ENCODE measurements around the gene RGS7.
"Not testable (repeated sequence)": the region's sequence is repeated elsewhere in the genome, so short reads cannot be mapped to it uniquely, and the experiment has no call there.

The RGS7 gene

DNA sequence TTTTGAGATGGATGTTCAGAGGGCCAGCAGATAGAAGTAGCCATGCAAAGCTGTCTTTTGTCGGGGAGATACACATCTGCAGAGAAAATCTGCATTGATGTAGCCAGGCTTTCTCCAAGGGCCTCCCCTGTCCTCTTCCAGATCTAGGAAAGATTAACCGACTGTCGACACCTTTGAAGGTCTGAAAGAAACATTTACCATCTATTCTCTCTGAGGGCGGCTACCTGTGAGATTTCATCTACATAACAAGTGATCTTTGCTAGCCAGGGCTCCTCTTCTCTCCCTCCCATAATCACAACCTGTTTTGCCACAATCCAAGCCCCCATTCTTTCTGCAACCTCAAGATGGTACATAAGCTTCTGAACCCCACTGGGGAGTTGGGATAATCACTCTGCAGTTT lies 193.6 kb downstream of the RGS7 start:
- no peak for DNase-seq (ENCODE audit: low spot score)
- TF ChIP-seq, protein P1, sequence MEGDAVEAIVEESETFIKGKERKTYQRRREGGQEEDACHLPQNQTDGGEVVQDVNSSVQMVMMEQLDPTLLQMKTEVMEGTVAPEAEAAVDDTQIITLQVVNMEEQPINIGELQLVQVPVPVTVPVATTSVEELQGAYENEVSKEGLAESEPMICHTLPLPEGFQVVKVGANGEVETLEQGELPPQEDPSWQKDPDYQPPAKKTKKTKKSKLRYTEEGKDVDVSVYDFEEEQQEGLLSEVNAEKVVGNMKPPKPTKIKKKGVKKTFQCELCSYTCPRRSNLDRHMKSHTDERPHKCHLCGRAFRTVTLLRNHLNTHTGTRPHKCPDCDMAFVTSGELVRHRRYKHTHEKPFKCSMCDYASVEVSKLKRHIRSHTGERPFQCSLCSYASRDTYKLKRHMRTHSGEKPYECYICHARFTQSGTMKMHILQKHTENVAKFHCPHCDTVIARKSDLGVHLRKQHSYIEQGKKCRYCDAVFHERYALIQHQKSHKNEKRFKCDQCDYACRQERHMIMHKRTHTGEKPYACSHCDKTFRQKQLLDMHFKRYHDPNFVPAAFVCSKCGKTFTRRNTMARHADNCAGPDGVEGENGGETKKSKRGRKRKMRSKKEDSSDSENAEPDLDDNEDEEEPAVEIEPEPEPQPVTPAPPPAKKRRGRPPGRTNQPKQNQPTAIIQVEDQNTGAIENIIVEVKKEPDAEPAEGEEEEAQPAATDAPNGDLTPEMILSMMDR (IDR thresholded peaks at IDR 0.05; ENCODE audit: extremely low read depth, missing control alignments), result no peak

- DNase-seq (ENCODE audit: low spot score), result no peak
- TF ChIP-seq, protein P1 (IDR thresholded peaks at IDR 0.05; ENCODE audit: extremely low read depth, missing control alignments), result no peak
Observed at GRCh38 chr1:241161188-241161689, 195.8 kb downstream of the RGS7 start.

DNA sequence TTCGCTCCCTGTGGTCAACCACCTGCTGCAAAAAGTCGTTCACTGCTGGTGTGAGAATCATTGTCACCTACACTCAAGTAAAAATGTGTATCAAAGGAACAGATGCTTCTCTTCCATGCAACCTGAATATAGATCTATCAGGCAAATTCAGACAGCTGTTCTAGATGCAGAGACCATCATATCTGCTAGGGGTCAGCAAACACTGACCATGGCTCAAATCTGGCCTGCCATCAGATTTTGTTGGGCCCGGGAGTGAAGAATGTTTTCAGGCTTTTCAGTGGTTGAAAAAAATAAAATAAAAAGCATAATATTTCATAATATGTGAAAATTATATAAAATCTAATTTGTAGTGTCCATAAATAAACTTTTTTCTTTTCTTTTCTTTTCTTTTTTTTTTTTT lies 199.6 kb downstream of the RGS7 start:
- TF ChIP-seq, protein P1 (IDR thresholded peaks at IDR 0.05; ENCODE audit: extremely low read depth, missing control alignments), result no peak
- no peak for DNase-seq (ENCODE audit: low spot score)

- no peak for DNase-seq (ENCODE audit: low spot score)
- TF ChIP-seq, protein P1 (IDR thresholded peaks at IDR 0.05; ENCODE audit: extremely low read depth, missing control alignments), result no peak
Observed at GRCh38 chr1:241156231-241156965, 200.6 kb downstream of the RGS7 start.

GRCh38 chr1:241145881-241146280 lies 211.1 kb downstream of the RGS7 start:
- TF ChIP-seq, protein P1 (IDR thresholded peaks at IDR 0.05; ENCODE audit: extremely low read depth, missing control alignments), result no peak
- DNase-seq (ENCODE audit: low spot score), result no peak

- TF ChIP-seq, protein P1 (IDR thresholded peaks at IDR 0.05; ENCODE audit: extremely low read depth, missing control alignments), result no peak
- DNase-seq (ENCODE audit: low spot score), result no peak
Observed at GRCh38 chr1:241143765-241144442, 213.1 kb downstream of the RGS7 start.

DNA sequence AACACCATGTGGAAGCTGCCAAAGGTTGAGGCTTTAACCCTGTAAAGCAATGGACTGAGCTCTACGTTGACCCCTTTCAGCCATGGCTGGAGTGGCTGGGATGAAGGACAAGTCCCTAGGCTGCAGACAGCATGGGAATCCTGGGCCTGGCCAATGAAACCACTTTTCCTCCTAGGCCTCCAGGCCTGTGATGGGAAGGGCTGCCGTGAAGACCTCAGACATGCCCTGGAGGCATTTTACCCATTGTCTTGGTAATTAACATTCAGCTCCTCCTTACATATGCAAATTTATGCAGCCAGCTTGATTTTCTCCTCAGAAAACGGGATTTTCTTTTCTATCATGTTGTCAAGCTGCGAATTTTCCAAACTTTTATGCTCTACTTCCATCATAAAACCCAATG lies 214.5 kb downstream of the RGS7 start:
- TF ChIP-seq, protein P1 (IDR thresholded peaks at IDR 0.05; ENCODE audit: extremely low read depth, missing control alignments), result no peak
- DNase-seq (ENCODE audit: low spot score), result no peak

DNA sequence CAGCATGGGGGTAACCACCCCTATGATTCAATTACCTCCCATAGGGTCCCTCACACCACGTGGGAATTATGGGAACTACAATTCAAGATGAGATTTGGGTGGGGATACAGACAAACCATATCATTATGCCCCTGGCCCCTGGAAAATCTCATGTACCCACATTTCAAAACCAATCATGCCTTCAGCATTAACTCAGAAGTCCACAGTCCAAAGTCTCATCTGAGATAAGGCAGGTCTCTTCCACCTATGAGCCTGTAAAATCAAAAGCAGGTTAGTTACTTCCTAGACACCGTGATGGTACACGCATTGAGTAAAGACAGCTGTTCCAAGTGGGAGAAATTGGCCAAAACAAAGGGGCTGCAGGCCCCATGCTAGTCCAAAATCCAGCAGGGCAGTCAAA lies 215.4 kb downstream of the RGS7 start:
- not testable (repeated sequence) for DNase-seq (ENCODE audit: low spot score)
